Erythroblast (primary cell): ENCODE results near the gene TBC1D2.

Source experiments
- GATA1 ChIP-seq: IDR thresholded peaks from 2 replicates; pipeline ENCODE4 v1.6.1; 2011; ENCODE audit warnings: low read depth, mild to moderate bottlenecking, control low read depth, low read length, moderate library complexity
- POLR2A ChIP-seq: IDR thresholded peaks from 2 replicates; pipeline ENCODE4 v1.6.1; 2011; ENCODE audit warnings: mild to moderate bottlenecking, low read length

DNA sequence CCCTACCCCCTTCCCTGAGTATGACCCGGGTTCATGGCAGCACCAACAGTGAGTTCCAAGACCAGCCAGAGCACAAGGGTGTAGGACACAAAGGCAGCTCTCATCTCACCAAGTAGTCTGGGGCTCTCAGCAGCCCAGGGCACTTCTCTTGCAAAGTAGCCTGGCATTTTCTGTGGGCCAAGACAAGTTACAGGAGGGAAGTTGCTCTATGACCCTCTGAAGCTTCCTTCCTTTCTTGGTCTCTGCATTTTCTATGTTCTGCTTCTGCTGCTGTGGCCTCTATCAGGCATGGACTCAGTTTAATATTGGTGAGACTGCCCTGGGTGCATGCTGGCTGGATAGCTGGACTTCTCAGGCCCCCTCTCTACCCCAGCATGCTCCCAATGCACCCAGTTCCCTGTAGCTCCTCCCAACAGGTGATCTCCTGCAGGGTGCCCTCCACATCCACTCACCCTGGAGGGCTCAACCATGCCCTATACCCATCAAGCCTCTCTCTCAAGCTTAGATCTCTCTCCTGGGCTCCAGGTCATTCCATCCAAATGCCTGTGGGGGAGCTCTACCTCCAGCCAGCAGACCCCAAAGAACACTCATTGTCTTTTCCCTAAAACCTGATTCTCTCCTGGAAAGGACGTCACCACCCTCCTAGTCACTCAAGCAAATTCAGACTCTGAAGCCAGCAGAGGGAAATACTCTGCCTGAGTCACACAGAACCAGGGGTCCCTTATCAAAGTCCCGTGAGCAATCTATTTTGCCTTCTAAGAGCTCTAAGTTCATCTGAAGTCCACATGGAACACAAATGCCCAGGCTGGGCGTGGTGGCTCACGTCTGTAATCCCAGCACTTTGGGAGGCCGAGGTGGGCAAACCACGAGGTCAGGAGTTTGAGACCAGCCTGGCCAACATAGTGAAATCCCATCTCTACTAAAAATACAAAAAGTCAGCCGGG is 13.8 kb downstream of the TBC1D2 start:
- TF ChIP-seq POLR2A, result no peak
- TF ChIP-seq GATA1, result no peak
